Central memory CD8-positive, alpha-beta T cell (primary cell): Measurements from ENCODE around the gene GALNT13.

Experiments used
- ATAC-seq: fragments of 150-1000 bp; cut with Tn5 transposase; replicated peaks from 2 replicates; pipeline ENCODE4 v1.10.0; 2022; ENCODE audit warnings: mild to moderate bottlenecking, moderate FRiP score, moderate number of reproducible peaks; ENCODE audit not compliant: poor library complexity, severe bottlenecking; ENCODE audit errors: extremely low read depth
- DNase-seq, 2 donors: peaks; one replicate each; pipeline ENCODE4 v3.0.0; 2021; ENCODE audit warnings: low spot score in 2 of 2
- H3K27ac Mint-ChIP-seq: one replicate; pipeline ENCODE4 v1.8.0; 2022; ENCODE audit warnings: low read depth, mild to moderate bottlenecking, moderate library complexity, mixed read lengths
- H3K27me3 Mint-ChIP-seq: one replicate; pipeline ENCODE4 v1.8.0; 2022; ENCODE audit warnings: mixed read lengths
- H3K36me3 Mint-ChIP-seq: one replicate; pipeline ENCODE4 v1.8.0; 2022; ENCODE audit warnings: mild to moderate bottlenecking, moderate library complexity, mixed read lengths; ENCODE audit not compliant: insufficient read depth
- H3K4me1 Mint-ChIP-seq: one replicate; pipeline ENCODE4 v1.8.0; 2022; ENCODE audit warnings: mixed read lengths
- H3K4me3 Mint-ChIP-seq: one replicate; pipeline ENCODE4 v1.8.0; 2022; ENCODE audit warnings: mild to moderate bottlenecking, moderate library complexity, mixed read lengths
- H3K9me3 Mint-ChIP-seq: one replicate; pipeline ENCODE4 v1.8.0; 2022; ENCODE audit warnings: mixed read lengths

Gene GALNT13

DNA sequence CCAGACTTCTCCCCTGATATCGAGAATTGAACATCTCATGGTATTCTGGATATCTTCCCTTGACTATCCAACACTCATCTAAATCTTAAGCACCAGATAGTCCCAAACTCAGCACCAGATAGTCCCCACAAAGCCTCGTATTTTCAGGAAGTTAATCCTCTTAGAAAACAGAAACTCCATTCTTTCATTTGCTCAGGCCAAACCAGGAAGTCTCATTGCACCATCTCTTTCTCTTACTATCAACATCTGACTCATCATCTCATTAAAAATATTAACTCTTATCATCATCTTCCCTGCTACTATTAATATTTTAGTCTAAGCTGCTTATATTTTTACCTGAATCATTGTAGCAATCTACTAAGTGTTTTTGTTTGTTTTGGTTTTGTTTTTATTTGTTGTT lies 286.4 kb downstream of the GALNT13 start:
- ATAC-seq (no peak), DNase-seq (no peak)
- Mint-ChIP-seq H3K27me3 (no peaks in the 10 kb centered on the region), H3K4me3 (no peak overlapping the region), H3K9me3 (peaks cover 29% of the 10 kb centered on the region), H3K4me1 (no peaks in the 10 kb centered on the region), H3K36me3 (no peaks in the 10 kb centered on the region), H3K27ac (no peak overlapping the region)

DNA sequence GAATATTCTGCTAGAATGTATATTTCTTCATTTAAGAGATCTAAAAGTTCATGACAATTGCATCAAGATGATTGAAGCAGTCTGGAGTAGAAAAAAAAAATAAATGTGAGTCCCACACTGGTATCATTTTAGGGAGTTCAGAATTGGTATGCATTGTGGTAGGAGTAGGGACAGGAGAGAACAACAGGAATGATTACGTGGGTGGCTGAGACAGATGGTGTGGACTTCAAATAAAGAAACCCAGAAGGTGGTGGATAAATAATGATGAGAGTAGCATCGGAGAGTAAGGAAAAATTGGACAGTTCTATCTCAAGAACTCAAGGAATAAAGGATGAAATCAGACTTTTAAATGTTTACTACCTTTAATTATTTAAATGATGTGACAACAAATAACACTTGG lies 289.6 kb downstream of the GALNT13 start:
- H3K36me3 Mint-ChIP-seq, result no peaks in the 10 kb centered on the region
- ATAC-seq, result no peak
- no peak for DNase-seq
- H3K9me3 Mint-ChIP-seq, result peaks cover 29% of the 10 kb centered on the region
- H3K4me1 Mint-ChIP-seq, result no peaks in the 10 kb centered on the region
- no peak overlapping the region for H3K27ac Mint-ChIP-seq
- no peak overlapping the region for H3K4me3 Mint-ChIP-seq
- H3K27me3 Mint-ChIP-seq, result no peaks in the 10 kb centered on the region

DNA sequence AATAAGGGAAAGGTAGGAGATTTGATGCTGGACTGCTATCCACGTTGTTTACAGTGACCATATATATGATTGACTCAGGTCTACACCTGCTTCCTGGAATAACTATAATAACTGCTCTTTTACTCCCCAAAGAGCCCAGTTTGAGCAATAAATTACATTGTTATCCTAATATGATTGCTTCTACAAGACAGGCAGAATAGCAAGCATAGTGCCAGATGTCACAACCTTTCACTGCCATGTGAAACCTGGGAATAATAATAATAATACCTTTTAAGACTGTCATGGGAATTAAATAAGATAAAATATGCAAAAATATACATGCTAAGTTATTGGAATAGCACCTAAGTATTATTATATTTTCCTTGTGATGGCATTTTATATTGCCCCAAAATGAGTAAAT lies 298.7 kb downstream of the GALNT13 start:
- no peak for ATAC-seq
- no peak for DNase-seq
- no peaks in the 10 kb centered on the region for H3K36me3 Mint-ChIP-seq
- no peaks in the 10 kb centered on the region for H3K4me1 Mint-ChIP-seq
- H3K9me3 Mint-ChIP-seq, result peaks cover 13% of the 10 kb centered on the region
- H3K27me3 Mint-ChIP-seq, result no peaks in the 10 kb centered on the region
- H3K4me3 Mint-ChIP-seq, result no peak overlapping the region
- H3K27ac Mint-ChIP-seq, result no peak overlapping the region

DNA sequence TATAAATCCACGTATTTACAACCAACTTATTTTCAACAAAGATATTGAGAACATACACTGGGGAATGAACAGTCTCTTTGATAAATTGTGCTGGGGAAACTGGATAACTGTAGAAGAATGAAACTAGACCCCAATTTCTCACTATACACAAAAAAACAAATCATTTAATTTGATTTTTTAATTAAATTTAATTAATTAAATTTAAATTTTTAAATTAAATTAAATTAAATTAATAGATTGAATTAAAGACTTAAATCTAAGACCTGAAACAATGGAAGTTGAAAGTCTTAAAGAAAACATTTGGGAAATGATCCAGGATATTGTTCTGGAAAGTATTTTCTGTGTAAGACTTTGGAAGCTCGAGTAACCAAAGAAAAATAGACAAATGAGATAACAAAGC lies 301.4 kb downstream of the GALNT13 start:
- ATAC-seq, result no peak
- peaks cover 7% of the 10 kb centered on the region for H3K9me3 Mint-ChIP-seq
- H3K27me3 Mint-ChIP-seq, result no peaks in the 10 kb centered on the region
- no peaks in the 10 kb centered on the region for H3K36me3 Mint-ChIP-seq
- H3K4me1 Mint-ChIP-seq, result no peaks in the 10 kb centered on the region
- no peak overlapping the region for H3K4me3 Mint-ChIP-seq
- no peak for DNase-seq
- no peak overlapping the region for H3K27ac Mint-ChIP-seq

DNA sequence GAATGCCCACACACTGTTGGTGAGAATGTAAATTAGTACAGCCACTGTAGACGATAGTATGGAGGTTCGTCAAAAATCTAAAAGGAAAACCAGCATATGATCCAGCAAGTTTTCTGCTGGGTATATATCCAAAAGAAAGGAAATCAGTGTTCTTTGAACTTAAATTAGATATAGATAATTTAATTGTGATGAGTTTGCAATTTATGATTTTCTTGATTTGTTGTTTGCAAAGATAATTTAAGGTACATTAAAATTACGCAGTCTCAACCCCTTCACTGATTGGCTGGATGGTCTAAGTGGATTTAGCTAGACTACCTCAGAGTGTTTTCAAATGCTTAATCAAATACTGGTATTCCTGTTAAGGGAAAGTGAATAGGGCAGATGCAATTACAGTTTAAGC lies 302.2 kb downstream of the GALNT13 start:
- H3K4me3 Mint-ChIP-seq, result no peak overlapping the region
- no peak for ATAC-seq
- H3K36me3 Mint-ChIP-seq, result no peaks in the 10 kb centered on the region
- H3K9me3 Mint-ChIP-seq, result peaks cover 12% of the 10 kb centered on the region
- no peak for DNase-seq
- H3K27me3 Mint-ChIP-seq, result no peaks in the 10 kb centered on the region
- no peak overlapping the region for H3K27ac Mint-ChIP-seq
- no peaks in the 10 kb centered on the region for H3K4me1 Mint-ChIP-seq

DNA sequence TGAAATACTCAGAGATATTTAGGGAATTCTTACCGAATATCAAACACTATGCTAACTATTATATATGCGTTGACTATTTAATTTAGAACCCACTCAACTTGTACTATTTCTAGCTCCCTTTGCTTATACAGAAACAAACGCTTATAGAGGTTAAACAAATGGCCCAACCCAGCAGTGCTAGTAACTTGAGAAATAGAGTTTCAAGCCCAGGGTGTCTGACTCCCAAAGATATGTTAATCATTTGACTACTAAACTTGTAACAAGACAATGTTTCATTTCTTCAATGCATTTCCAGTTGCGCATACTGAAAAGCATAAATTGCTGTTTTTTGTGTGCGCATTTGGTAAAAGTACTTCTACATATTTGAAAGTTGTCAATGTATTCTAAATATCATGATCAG lies 310.3 kb downstream of the GALNT13 start:
- ATAC-seq (no peak), DNase-seq (no peak)
- Mint-ChIP-seq H3K27me3 (no peaks in the 10 kb centered on the region), H3K4me3 (no peak overlapping the region), H3K9me3 (peaks cover 11% of the 10 kb centered on the region), H3K36me3 (no peaks in the 10 kb centered on the region), H3K4me1 (no peaks in the 10 kb centered on the region), H3K27ac (no peak overlapping the region)

DNA sequence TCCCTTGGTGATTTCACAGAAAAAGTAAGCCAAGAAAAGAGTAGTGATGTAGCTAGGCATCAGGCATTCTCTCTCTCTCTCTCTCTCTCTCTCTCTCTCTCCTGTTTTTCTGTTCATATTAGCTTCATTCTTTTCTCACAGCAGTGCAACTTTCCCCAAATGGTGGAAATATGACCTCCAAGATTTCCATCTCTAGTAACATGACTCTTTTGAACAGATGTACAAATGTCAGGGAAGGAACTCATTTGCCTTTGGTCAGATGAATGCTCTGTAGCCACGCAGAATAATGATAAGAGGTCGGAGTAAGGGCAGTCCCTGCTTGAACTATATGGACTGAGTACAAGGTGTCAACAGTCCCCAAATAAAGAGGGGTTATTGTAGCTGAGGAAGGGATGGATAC lies 316.2 kb downstream of the GALNT13 start:
- H3K4me3 Mint-ChIP-seq, result no peak overlapping the region
- H3K4me1 Mint-ChIP-seq, result no peaks in the 10 kb centered on the region
- no peak for ATAC-seq
- DNase-seq, result no peak
- peaks cover 16% of the 10 kb centered on the region for H3K9me3 Mint-ChIP-seq
- H3K36me3 Mint-ChIP-seq, result no peaks in the 10 kb centered on the region
- H3K27ac Mint-ChIP-seq, result no peak overlapping the region
- no peaks in the 10 kb centered on the region for H3K27me3 Mint-ChIP-seq

DNA sequence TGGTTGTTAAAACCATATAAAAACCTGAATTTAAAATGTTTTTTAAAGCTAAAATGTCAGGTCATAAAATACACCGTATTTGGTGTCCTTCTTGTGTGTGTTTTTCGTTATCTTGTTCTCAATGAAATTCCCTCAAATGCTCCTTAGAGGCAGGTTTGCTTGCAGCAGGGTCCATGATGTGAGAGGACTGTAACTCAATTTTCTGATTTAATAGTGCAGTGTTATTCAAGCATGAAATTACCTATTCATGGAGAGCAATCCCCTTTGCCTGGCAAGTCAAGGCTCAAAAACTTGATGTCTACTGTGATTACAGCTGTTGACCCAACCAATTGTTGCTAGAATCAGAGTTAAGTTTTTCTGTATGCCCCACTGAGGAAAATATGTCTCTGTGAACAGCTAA lies 318.2 kb downstream of the GALNT13 start:
- Mint-ChIP-seq H3K4me3 (no peak overlapping the region), H3K4me1 (no peaks in the 10 kb centered on the region), H3K27me3 (no peaks in the 10 kb centered on the region), H3K9me3 (peaks cover 13% of the 10 kb centered on the region), H3K36me3 (no peaks in the 10 kb centered on the region), H3K27ac (no peak overlapping the region)
- DNase-seq, result no peak
- no peak for ATAC-seq

DNA sequence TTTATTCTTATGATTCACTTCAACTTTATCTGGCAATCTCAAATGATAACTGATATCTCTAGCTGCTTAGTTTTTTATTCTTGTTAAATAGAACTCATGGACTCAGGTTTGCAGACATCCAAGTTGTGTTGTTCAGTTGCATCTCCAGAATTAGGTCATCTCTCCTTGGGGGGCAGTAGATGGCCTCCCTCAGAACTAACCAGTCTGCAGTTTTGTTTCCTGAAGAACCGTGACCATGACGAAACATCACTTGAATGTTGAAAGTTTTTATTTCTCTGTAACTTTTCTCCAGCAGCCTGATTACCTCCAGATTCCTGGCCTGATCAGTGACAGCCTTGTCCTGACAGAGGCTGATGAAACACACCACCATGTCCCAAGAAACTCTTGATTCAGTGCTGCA lies 321.5 kb downstream of the GALNT13 start:
- no peaks in the 10 kb centered on the region for H3K36me3 Mint-ChIP-seq
- H3K4me3 Mint-ChIP-seq, result no peak overlapping the region
- no peaks in the 10 kb centered on the region for H3K4me1 Mint-ChIP-seq
- DNase-seq (no peak), ATAC-seq (no peak)
- H3K9me3 Mint-ChIP-seq, result peaks cover 23% of the 10 kb centered on the region
- no peaks in the 10 kb centered on the region for H3K27me3 Mint-ChIP-seq
- H3K27ac Mint-ChIP-seq, result no peak overlapping the region

DNA sequence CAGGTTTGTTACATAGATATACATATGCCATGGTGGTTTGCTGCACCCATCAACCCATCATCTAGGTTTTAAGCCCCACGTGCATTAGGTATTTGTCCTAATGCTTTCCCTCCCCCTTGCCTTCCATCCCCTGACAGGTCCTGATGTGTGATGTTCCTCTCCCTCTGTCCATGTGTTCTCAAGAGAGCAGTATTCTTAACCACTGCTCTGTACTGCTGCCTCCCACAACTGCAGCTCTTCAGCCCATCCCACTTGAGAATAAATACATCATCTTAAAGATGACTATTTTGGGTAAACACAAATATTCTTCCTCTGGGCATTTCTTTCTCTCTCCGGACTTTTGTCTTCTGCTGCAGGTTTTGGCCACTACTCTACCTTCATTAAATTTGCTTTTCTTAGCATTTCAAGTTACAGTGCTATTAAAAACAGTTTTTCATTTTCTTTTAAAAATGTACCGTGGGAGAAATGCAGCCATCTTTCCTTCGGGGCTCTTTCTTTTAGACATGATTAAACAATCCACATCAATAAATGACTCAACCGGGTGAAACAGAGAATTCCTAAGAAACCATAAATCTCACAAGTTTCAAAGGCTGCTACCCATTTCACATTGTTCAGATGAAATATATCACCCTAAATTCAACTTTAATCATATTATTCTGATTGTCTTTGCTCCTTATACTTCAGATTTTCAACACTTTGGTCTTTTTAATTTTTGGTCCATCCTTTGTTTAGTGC lies 323.4 kb downstream of the GALNT13 start:
- ATAC-seq (no peak), DNase-seq (no peak)
- peaks cover 24% of the 10 kb centered on the region for H3K9me3 Mint-ChIP-seq
- no peak overlapping the region for H3K4me3 Mint-ChIP-seq
- no peak overlapping the region for H3K27ac Mint-ChIP-seq
- no peaks in the 10 kb centered on the region for H3K36me3 Mint-ChIP-seq
- H3K4me1 Mint-ChIP-seq, result no peaks in the 10 kb centered on the region
- no peaks in the 10 kb centered on the region for H3K27me3 Mint-ChIP-seq

DNA sequence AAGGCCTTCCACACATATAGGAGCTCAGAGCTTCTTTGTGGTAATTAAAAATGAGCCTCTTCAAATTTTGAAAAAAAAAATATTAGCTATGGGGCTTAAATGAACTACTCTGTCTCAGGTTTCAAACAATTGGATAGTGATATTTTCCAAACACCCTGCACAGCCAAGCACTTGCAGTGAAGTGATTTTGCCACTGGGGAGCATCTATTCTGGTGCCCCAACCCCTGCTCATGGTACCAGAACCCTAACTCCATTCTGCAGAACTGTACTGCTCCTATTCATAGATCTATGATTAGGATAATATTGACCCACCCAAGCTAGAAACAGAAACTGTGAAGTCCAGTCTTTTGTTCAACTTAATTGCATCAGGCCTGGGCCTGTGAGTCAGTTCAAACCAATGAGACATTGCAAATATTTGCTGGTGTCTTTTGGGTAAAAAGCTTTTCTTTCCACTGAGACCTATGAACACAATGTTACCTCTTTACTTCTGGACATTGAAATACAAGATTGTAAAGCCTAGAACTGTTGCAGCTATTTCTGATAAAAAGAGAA lies 324.0 kb downstream of the GALNT13 start:
- peaks cover 24% of the 10 kb centered on the region for H3K9me3 Mint-ChIP-seq
- ATAC-seq (no peak), DNase-seq (no peak)
- no peak overlapping the region for H3K4me3 Mint-ChIP-seq
- H3K27me3 Mint-ChIP-seq, result no peaks in the 10 kb centered on the region
- H3K36me3 Mint-ChIP-seq, result no peaks in the 10 kb centered on the region
- H3K27ac Mint-ChIP-seq, result no peak overlapping the region
- no peaks in the 10 kb centered on the region for H3K4me1 Mint-ChIP-seq

DNA sequence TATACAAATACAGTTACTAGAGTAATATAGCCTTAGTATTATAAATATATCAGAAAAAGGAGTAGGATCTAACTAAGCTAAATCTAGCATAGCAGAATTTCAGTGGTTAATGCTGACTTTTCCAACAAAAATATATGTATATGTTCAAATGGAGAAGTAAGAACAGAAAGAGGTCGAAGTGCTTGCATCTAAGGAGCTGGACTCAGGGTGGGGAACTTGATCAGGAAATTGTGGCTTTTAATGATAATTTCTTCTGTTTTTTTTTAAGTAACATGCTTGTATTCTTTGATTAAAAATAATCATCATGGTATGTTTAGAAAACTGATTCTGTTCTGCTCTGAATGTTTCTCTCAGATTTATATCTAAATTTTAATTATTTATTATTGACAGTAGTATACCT lies 327.1 kb downstream of the GALNT13 start:
- Mint-ChIP-seq H3K27ac (no peak overlapping the region), H3K27me3 (no peaks in the 10 kb centered on the region), H3K4me1 (no peaks in the 10 kb centered on the region), H3K4me3 (no peak overlapping the region), H3K36me3 (no peaks in the 10 kb centered on the region), H3K9me3 (peaks cover 24% of the 10 kb centered on the region)
- ATAC-seq, result no peak
- DNase-seq, result no peak

DNA sequence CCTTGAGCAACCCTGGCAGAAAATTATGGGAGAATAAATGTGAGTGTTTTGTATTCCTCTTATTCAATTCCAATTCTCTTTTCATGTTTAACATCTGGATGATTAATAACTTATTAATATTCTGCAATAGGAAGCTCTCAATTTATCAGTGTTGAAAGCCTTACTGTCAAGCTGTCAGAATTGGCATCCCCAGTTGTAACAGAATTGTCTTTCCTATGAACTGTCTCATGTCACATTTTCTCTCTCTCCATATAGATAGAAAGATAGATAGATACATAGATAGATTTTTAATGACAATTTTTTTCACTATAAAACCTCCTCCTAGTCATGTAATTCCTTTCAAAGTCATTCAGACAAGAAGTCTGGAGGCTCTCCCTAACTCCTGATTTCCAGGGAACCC lies 331.5 kb downstream of the GALNT13 start:
- Mint-ChIP-seq H3K4me3 (no peak overlapping the region), H3K27ac (no peak overlapping the region), H3K9me3 (peaks cover 11% of the 10 kb centered on the region), H3K36me3 (no peaks in the 10 kb centered on the region), H3K27me3 (no peaks in the 10 kb centered on the region), H3K4me1 (no peaks in the 10 kb centered on the region)
- ATAC-seq (no peak), DNase-seq (no peak)
